ENCODE measurements around the gene PCDHB1. TPM values are rescaled to one million over a fixed set of nuclear protein-coding genes. Genes with fewer than 3 reads are reported as not detected.

PCDHB1 gene
- total RNA-seq, 2 donors from 2014 or later: not detected

GRCh38 chr5:141003791-141004611, 47.2 kb upstream of the PCDHB1 start:
- no peak overlapping the region for H3K27ac ChIP-seq
- no peak for TF ChIP-seq CTCF (IDR thresholded peaks at IDR 0.05)
- no peaks in the 10 kb centered on the region for H3K36me3 ChIP-seq
- H3K4me1 ChIP-seq (ENCODE audit: control insufficient read depth in 1 of 2, low read depth in 2 of 2): peaks cover 5 to 8% of the 10 kb centered on the region in 2 donors
- no peaks in the 10 kb centered on the region for H3K27me3 ChIP-seq (replicated peaks; ENCODE audit: insufficient read depth)
- DNase-seq (ENCODE audit: low spot score) (no peak), ATAC-seq (ENCODE audit: insufficient number of reproducible peaks, low FRiP score, low read depth) (no peak)
- H3K4me3 ChIP-seq: no peak overlapping the region
- H3K9me3 ChIP-seq: no peaks in the 10 kb centered on the region

GRCh38 chr5:141007791-141008190, 43.4 kb upstream of the PCDHB1 start:
- Histone ChIP-seq H3K27me3 (replicated peaks; ENCODE audit: insufficient read depth) (no peaks in the 10 kb centered on the region), H3K4me1 (ENCODE audit: control insufficient read depth in 1 of 2, low read depth in 2 of 2) (no peaks in the 10 kb centered on the region), H3K27ac (no peak overlapping the region), H3K36me3 (no peaks in the 10 kb centered on the region), H3K4me3 (no peak overlapping the region), H3K9me3 (no peaks in the 10 kb centered on the region)
- DNase-seq (ENCODE audit: low spot score) (no peak), ATAC-seq (ENCODE audit: insufficient number of reproducible peaks, low FRiP score, low read depth) (no peak)
- TF ChIP-seq CTCF (IDR thresholded peaks at IDR 0.05): no peak

- Histone ChIP-seq H3K9me3 (no peaks in the 10 kb centered on the region), H3K27me3 (replicated peaks; ENCODE audit: insufficient read depth) (no peaks in the 10 kb centered on the region), H3K27ac (no peak overlapping the region), H3K36me3 (no peaks in the 10 kb centered on the region), H3K4me1 (ENCODE audit: control insufficient read depth in 1 of 2, low read depth in 2 of 2) (no peaks in the 10 kb centered on the region), H3K4me3 (no peak overlapping the region)
- ATAC-seq (ENCODE audit: insufficient number of reproducible peaks, low FRiP score, low read depth) (no peak), DNase-seq (ENCODE audit: low spot score) (no peak)
- no peak for TF ChIP-seq CTCF (IDR thresholded peaks at IDR 0.05)
These were observed 41.0 kb upstream of the PCDHB1 start for GRCh38 chr5:141010047-141010793.

- no peak overlapping the region for H3K27ac ChIP-seq
- TF ChIP-seq CTCF (IDR thresholded peaks at IDR 0.05): no peak
- H3K4me3 ChIP-seq: no peak overlapping the region
- no peaks in the 10 kb centered on the region for H3K4me1 ChIP-seq (ENCODE audit: control insufficient read depth in 1 of 2, low read depth in 2 of 2)
- DNase-seq (ENCODE audit: low spot score) (no peak), ATAC-seq (ENCODE audit: insufficient number of reproducible peaks, low FRiP score, low read depth) (no peak)
- H3K9me3 ChIP-seq: no peaks in the 10 kb centered on the region
- no peaks in the 10 kb centered on the region for H3K27me3 ChIP-seq (replicated peaks; ENCODE audit: insufficient read depth)
- H3K36me3 ChIP-seq: no peaks in the 10 kb centered on the region
These were observed 33.2 kb upstream of the PCDHB1 start for GRCh38 chr5:141017943-141018342.

- no peak for DNase-seq (ENCODE audit: low spot score)
- no peaks in the 10 kb centered on the region for H3K9me3 ChIP-seq
- no peaks in the 10 kb centered on the region for H3K36me3 ChIP-seq
- TF ChIP-seq CTCF (IDR thresholded peaks at IDR 0.05): no peak
- no peaks in the 10 kb centered on the region for H3K27me3 ChIP-seq (replicated peaks; ENCODE audit: insufficient read depth)
- no peak overlapping the region for H3K4me3 ChIP-seq
- no peak for ATAC-seq (ENCODE audit: insufficient number of reproducible peaks, low FRiP score, low read depth)
- no peaks in the 10 kb centered on the region for H3K4me1 ChIP-seq (ENCODE audit: control insufficient read depth in 1 of 2, low read depth in 2 of 2)
- H3K27ac ChIP-seq: no peak overlapping the region
These were observed 28.8 kb upstream of the PCDHB1 start for GRCh38 chr5:141022384-141022783.

All from thoracic aorta (tissue), 2 donors.